HG02798 (cell line): ENCODE data around the gene DDX59.

Experiments used
- ATAC-seq: cut with Tn5 transposase; IDR thresholded peaks from one replicate; pipeline ENCODE4 v1.9.1; 2021; ENCODE audit warnings: mild to moderate bottlenecking; ENCODE audit not compliant: unreplicated experiment, poor library complexity

DDX59 gene

GRCh38 chr1:200673952-200674823 lies 4.5 kb upstream of the DDX59 start:
- ATAC-seq = no peak

- no peak for ATAC-seq
Observed at GRCh38 chr1:200671235-200671786, 1.6 kb upstream of the DDX59 start.

GRCh38 chr1:200670242-200671118 lies 773 bp upstream of the DDX59 start:
- peak; percentile 15 for ATAC-seq

- no peak for ATAC-seq
Observed at GRCh38 chr1:200668514-200669313, 993 bp downstream of the DDX59 start.

GRCh38 chr1:200666309-200666708 lies 3.4 kb downstream of the DDX59 start:
- ATAC-seq = no peak

GRCh38 chr1:200665861-200666260 lies 3.8 kb downstream of the DDX59 start:
- no peak for ATAC-seq

- no peak for ATAC-seq
Observed at GRCh38 chr1:200660719-200661118, 9.0 kb downstream of the DDX59 start.

- ATAC-seq = no peak
Observed at GRCh38 chr1:200659269-200659668, 10.4 kb downstream of the DDX59 start.

- ATAC-seq = no peak
Observed at GRCh38 chr1:200658037-200658818, 11.5 kb downstream of the DDX59 start.

- ATAC-seq = peak; percentile 93
Observed at GRCh38 chr1:200654660-200655059, 15.0 kb downstream of the DDX59 start.

- no peak for ATAC-seq
Observed at GRCh38 chr1:200653022-200653462, 16.7 kb downstream of the DDX59 start.

- no peak for ATAC-seq
Observed at GRCh38 chr1:200652378-200652777, 17.3 kb downstream of the DDX59 start.

GRCh38 chr1:200646515-200646914 lies 23.2 kb downstream of the DDX59 start:
- ATAC-seq = no peak

GRCh38 chr1:200644021-200644420 lies 25.7 kb downstream of the DDX59 start:
- ATAC-seq = no peak

GRCh38 chr1:200642481-200642880 lies 27.2 kb downstream of the DDX59 start:
- no peak for ATAC-seq

GRCh38 chr1:200640963-200641401 lies 28.7 kb downstream of the DDX59 start:
- ATAC-seq = no peak

GRCh38 chr1:200640373-200640962 lies 29.2 kb downstream of the DDX59 start:
- ATAC-seq = no peak

GRCh38 chr1:200638073-200638472 lies 31.6 kb downstream of the DDX59 start:
- no peak for ATAC-seq

GRCh38 chr1:200636681-200637080 lies 33.0 kb downstream of the DDX59 start:
- no peak for ATAC-seq
